Bronchial epithelial cell (primary cell): ENCODE measurements around the gene LAMC1. TPM values are rescaled to one million over a fixed set of nuclear protein-coding genes. Genes with fewer than 3 reads are reported as not detected.

Experiments
- DNase-seq: peaks from one replicate; pipeline ENCODE4 v3.0.0-alpha.2; 2010; ENCODE audit warnings: low read depth
- FAIRE-seq: peaks from 2 replicates; lab custom pipeline; 2011; peaks lifted over from hg19 to GRCh38; lab: Jason Lieb, UNC
- H3K27me3 ChIP-seq: 2 replicates; pipeline ENCODE4 v1.5.1; 2011; ENCODE audit warnings: low read length; ENCODE audit not compliant: control insufficient read depth, insufficient read depth
- H3K36me3 ChIP-seq: 2 replicates; pipeline ENCODE4 v1.5.1; 2011; ENCODE audit warnings: low read length; ENCODE audit not compliant: control insufficient read depth, insufficient read depth
- H3K4me3 ChIP-seq: 2 replicates; pipeline ENCODE4 v1.5.1; 2011; ENCODE audit warnings: mild to moderate bottlenecking, low read depth, low read length, control low read depth
- CTCF ChIP-seq: IDR thresholded peaks from 2 replicates; pipeline ENCODE4 v1.5.1; 2011; ENCODE audit warnings: mild to moderate bottlenecking, moderate library complexity, low read length, control low read depth, inconsistent platforms; ENCODE audit not compliant: insufficient read depth, severe bottlenecking
- total RNA-seq: library from RNA; depleted of rRNA; stranded (reverse); fragments of >200 nt; gene quantifications from 2 replicates; pipeline ENCODE4 v1.2.1, GENCODE V29; 2014

Gene LAMC1
- total RNA-seq, 1 donor from 2014 or later = 219 TPM

- no peak for DNase-seq
- FAIRE-seq = no peak
- peaks cover 15% of the 10 kb centered on the region for H3K36me3 ChIP-seq
- H3K27me3 ChIP-seq = no peaks in the 10 kb centered on the region
- TF ChIP-seq CTCF = no peak
- H3K4me3 ChIP-seq = no peak overlapping the region
Observed at GRCh38 chr1:183135336-183135735, 112.1 kb downstream of the LAMC1 start.

DNA sequence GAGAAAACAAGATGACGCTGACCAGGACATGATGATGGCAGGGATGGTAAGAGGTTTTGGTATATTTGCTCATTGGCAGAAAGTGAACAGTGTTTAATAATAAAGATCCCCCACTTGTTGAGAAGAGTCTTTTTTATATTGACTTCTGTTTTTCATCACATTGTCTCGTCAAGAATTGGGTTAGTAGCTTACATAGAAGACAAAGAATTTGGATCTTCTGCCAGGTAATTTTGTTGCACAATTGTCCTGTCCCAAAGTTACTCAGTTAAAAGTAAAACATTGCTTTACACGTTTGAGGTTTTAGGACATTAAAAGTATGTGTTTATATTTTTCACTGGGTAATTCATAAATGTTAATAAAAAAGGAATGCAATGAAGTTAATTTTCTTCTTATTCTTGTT lies 114.6 kb downstream of the LAMC1 start:
- H3K36me3 ChIP-seq = peaks cover 13% of the 10 kb centered on the region
- H3K4me3 ChIP-seq = no peak overlapping the region
- FAIRE-seq = no peak
- DNase-seq = no peak
- no peak for TF ChIP-seq CTCF
- H3K27me3 ChIP-seq = no peaks in the 10 kb centered on the region

DNA sequence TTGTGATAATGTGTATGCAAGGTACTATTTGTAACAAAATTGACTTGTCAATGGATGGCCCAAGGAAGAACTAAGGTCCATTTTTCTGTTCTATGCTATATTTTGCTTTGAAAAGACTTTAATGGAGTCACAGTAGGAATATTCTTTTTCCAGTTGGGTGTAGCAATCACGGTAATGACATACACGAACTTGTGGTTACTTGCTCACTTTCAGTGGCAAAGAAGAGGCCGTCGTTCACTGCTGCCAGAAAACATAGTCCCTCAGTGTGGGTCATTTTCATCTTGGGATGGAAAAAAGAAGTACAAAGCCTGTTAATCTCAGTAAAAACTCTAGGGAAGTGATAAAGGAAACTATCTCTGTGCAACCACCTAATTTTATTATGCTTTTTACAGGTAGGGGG lies 115.1 kb downstream of the LAMC1 start:
- no peaks in the 10 kb centered on the region for H3K27me3 ChIP-seq
- TF ChIP-seq CTCF = no peak
- H3K4me3 ChIP-seq = no peak overlapping the region
- FAIRE-seq (no peak), DNase-seq (peak; percentile 50)
- peaks cover 12% of the 10 kb centered on the region for H3K36me3 ChIP-seq

DNA sequence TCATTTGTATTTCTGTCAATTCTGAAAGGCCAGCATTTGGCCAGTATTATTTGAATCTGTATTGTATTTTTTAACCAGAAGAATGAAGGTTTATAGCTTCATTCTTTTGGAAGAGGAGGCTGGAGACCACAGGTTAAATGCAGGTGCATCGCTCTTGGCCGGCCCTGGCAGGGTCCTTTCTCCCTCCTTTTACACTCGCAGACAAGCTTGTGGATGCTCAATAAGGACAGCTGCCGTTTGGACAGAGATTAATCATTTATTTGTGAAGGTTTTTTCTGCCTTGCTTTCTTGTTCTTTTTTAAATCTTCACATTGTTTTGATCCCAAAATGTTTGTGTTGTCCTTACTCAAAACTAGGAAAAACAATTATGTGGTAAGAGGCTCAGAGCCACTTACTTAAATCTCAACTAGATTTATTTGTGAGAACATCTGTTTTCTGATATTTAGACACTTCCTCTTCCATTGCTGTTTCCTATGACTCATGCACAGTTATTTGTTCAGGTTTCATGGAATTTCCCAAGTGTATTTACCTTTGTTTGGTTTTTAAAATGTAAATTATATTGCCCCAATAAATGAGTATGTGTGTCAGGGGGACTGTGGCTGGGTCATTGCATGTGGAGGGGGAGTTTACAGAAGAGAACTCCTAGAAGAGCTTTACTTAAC lies 116.2 kb downstream of the LAMC1 start:
- TF ChIP-seq CTCF = no peak

GRCh38 chr1:183140633-183141032 lies 117.4 kb downstream of the LAMC1 start:
- Histone ChIP-seq H3K36me3 (peaks cover 9% of the 10 kb centered on the region), H3K4me3 (no peak overlapping the region), H3K27me3 (no peaks in the 10 kb centered on the region)
- FAIRE-seq (no peak), DNase-seq (no peak)
- no peak for TF ChIP-seq CTCF

More for the DNA sequence above, 116.2 kb downstream of the LAMC1 start:
- H3K4me3 ChIP-seq = no peak overlapping the region
- H3K36me3 ChIP-seq = peaks cover 10% of the 10 kb centered on the region
- H3K27me3 ChIP-seq = no peaks in the 10 kb centered on the region
- DNase-seq (peak; percentile 90), FAIRE-seq (no peak)

GRCh38 chr1:183142171-183142570 lies 119.0 kb downstream of the LAMC1 start:
- FAIRE-seq (no peak), DNase-seq (no peak)
- H3K27me3 ChIP-seq = no peaks in the 10 kb centered on the region
- no peak for TF ChIP-seq CTCF
- H3K36me3 ChIP-seq = peaks cover 4% of the 10 kb centered on the region
- no peak overlapping the region for H3K4me3 ChIP-seq
